Activated CD4-positive, CD25-positive, alpha-beta regulatory T cell treated with anti-CD3 and anti-CD28 coated beads, Interleukin-2, amount 50 U/mL, for 72 hours (primary cell): ENCODE measurements around the gene ACBD3.

ENCODE experiments used
- DNase-seq: peaks from one replicate; pipeline ENCODE4 v3.0.0; 2021

Gene ACBD3

GRCh38 chr1:226201029-226201593, 14.6 kb upstream of the ACBD3 start:
- DNase-seq = no peak

- DNase-seq = no peak
These were observed 13.4 kb upstream of the ACBD3 start for GRCh38 chr1:226199971-226200370.

GRCh38 chr1:226195144-226195543, 8.6 kb upstream of the ACBD3 start:
- DNase-seq = no peak

GRCh38 chr1:226187380-226187779, 839 bp upstream of the ACBD3 start:
- no peak for DNase-seq

GRCh38 chr1:226187019-226187322, 430 bp upstream of the ACBD3 start:
- DNase-seq = no peak

GRCh38 chr1:226185141-226186036, 1.2 kb downstream of the ACBD3 start:
- DNase-seq = no peak

GRCh38 chr1:226181996-226182714, 4.4 kb downstream of the ACBD3 start:
- no peak for DNase-seq

- no peak for DNase-seq
These were observed 9.7 kb downstream of the ACBD3 start for GRCh38 chr1:226176870-226177269.

- no peak for DNase-seq
These were observed 14.0 kb downstream of the ACBD3 start for GRCh38 chr1:226172589-226172988.

- no peak for DNase-seq
These were observed 20.2 kb downstream of the ACBD3 start for GRCh38 chr1:226166341-226166740.

GRCh38 chr1:226164154-226164553, 22.4 kb downstream of the ACBD3 start:
- no peak for DNase-seq

- no peak for DNase-seq
These were observed 23.6 kb downstream of the ACBD3 start for GRCh38 chr1:226162898-226163297.

GRCh38 chr1:226158983-226159382, 27.6 kb downstream of the ACBD3 start:
- DNase-seq = no peak

- DNase-seq = no peak
These were observed 28.1 kb downstream of the ACBD3 start for GRCh38 chr1:226158457-226158856.

- DNase-seq = no peak
These were observed 28.7 kb downstream of the ACBD3 start for GRCh38 chr1:226157761-226158316.

- DNase-seq = no peak
These were observed 31.9 kb downstream of the ACBD3 start for GRCh38 chr1:226154593-226154992.

- no peak for DNase-seq
These were observed 36.7 kb downstream of the ACBD3 start for GRCh38 chr1:226149806-226150205.

GRCh38 chr1:226148121-226148648, 38.4 kb downstream of the ACBD3 start:
- no peak for DNase-seq

- no peak for DNase-seq
These were observed 42.5 kb downstream of the ACBD3 start for GRCh38 chr1:226144045-226144444.

- no peak for DNase-seq
These were observed 50.8 kb downstream of the ACBD3 start for GRCh38 chr1:226135709-226136108.

- no peak for DNase-seq
These were observed 51.4 kb downstream of the ACBD3 start for GRCh38 chr1:226135059-226135651.

- DNase-seq = no peak
These were observed 52.1 kb downstream of the ACBD3 start for GRCh38 chr1:226134170-226135058.
